K562 (cell line): ENCODE data around the gene CMTM4. TPM values are rescaled to one million over a fixed set of nuclear protein-coding genes. Genes with fewer than 3 reads are reported as not detected.

Source experiments
- CHCHD3 ChIP-seq: fragments of 250-450 bp; sonication (Bioruptor Pico); IDR thresholded peaks from 2 replicates; pipeline ENCODE4 v2.1.2; 2022; ENCODE audit warnings: mild to moderate bottlenecking
- GTF2F1 ChIP-seq: IDR thresholded peaks from 2 replicates; pipeline ENCODE4 v1.6.1; 2011; ENCODE audit warnings: low read depth, low read length, improper control_type of control experiment
- KAT8 ChIP-seq: fragments of 450-650 bp; IDR thresholded peaks from 2 replicates; pipeline ENCODE4 v1.6.1; 2016; ENCODE audit warnings: low read depth, mild to moderate bottlenecking
- NBN ChIP-seq: fragments of 450-650 bp; IDR thresholded peaks from 2 replicates; pipeline ENCODE4 v1.6.1; 2016; ENCODE audit warnings: low read depth, mild to moderate bottlenecking
- POLR3G ChIP-seq: IDR thresholded peaks from 2 replicates; pipeline ENCODE4 v1.6.1; 2011; ENCODE audit not compliant: insufficient read length, insufficient replicate concordance; ENCODE audit errors: extremely low read depth
- PYGO2 ChIP-seq: fragments of 450-650 bp; IDR thresholded peaks from 2 replicates; pipeline ENCODE4 v1.6.1; 2016; ENCODE audit warnings: mild to moderate bottlenecking, missing genetic modification characterization, moderate library complexity, missing compliant biosample characterization
- SNRNP70 ChIP-seq: fragments of 200-400 bp; formaldehyde crosslinking; optimal IDR thresholded peaks from 2 replicates; pipeline ENCODE3; 2017; ENCODE audit warnings: low read depth, low read length
- TAL1 ChIP-seq: fragments of 450-650 bp; IDR thresholded peaks from 2 replicates; pipeline ENCODE4 v1.6.1; 2016; ENCODE audit warnings: mild to moderate bottlenecking
- TCFL5 ChIP-seq: fragments of 250-450 bp; sonication (Bioruptor Pico); conservative IDR thresholded peaks from 2 replicates; pipeline ENCODE4 v1.6.1; 2021; ENCODE audit warnings: mild to moderate bottlenecking, moderate library complexity, matching md5 sums
- YY1 ChIP-seq, 3 experiments: IDR thresholded peaks; 2 replicates each; pipeline ENCODE4 v1.6.1; 2011; ENCODE audit warnings: low read length in 2 of 3, mild to moderate bottlenecking in 2 of 3, moderate library complexity in 2 of 3, borderline replicate concordance in 1 of 3, control low read depth in 1 of 3, low read depth in 1 of 3; ENCODE audit not compliant: insufficient read depth in 3 of 3, insufficient replicate concordance in 2 of 3, control insufficient read depth in 1 of 3, insufficient read length in 1 of 3; ENCODE audit errors: extremely low read depth in 1 of 3
- ZBTB17 ChIP-seq: fragments of 450-650 bp; formaldehyde crosslinking; IDR thresholded peaks from 2 replicates; pipeline ENCODE4 v1.4.0; 2020; ENCODE audit warnings: mild to moderate bottlenecking
- ZFX ChIP-seq: sonication (generic); formaldehyde crosslinking; IDR thresholded peaks from 2 replicates; pipeline ENCODE4 v1.8.0; 2022; ENCODE audit warnings: mild to moderate bottlenecking, missing genetic modification reagents, moderate library complexity
- ZNF212 ChIP-seq: fragments of 450-650 bp; formaldehyde crosslinking; IDR thresholded peaks from 2 replicates; pipeline ENCODE4 v1.4.0; 2020; ENCODE audit warnings: mild to moderate bottlenecking
- ZNF778 ChIP-seq: fragments of 450-650 bp; formaldehyde crosslinking; IDR thresholded peaks from 2 replicates; pipeline ENCODE4 v1.4.0; 2020; ENCODE audit warnings: mild to moderate bottlenecking, moderate library complexity
- polyA plus RNA-seq, 8 experiments: library from polyadenylated mRNA; depleted of rRNA in 4 of 8; stranded (reverse) in 5 of 8; unstranded in 3 of 8; fragments of >200 nt; fragmentation: Nextera tagmentation in 2 of 8; fragmentation: Illumina TruSeq in 1 of 8; extraction: Ambion mirVana in 2 of 8; extraction: Trizol in 1 of 8; gene quantifications; 2 replicates each; pipeline versions ENCODE4 v1.2.1 to v1.2.3, GENCODE V29; 2011 to 2014; ENCODE audit warnings: inconsistent platforms in 1 of 8, missing spikeins in 1 of 8
- total RNA-seq, 7 experiments: library from RNA; depleted of rRNA in 6 of 7; stranded (reverse); fragments of >200 nt in 6 of 7; fragmentation: Illumina TruSeq in 2 of 7; extraction: Trizol in 2 of 7; gene quantifications; 2 replicates each; pipeline versions ENCODE4 v1.2.1 to v1.2.3, GENCODE V29; 2011 to 2021; ENCODE audit warnings: low replicate concordance in 1 of 7
- TF ChIP-seq, protein P1 (sequence below), 2 experiments: fragments of 450-650 bp in 1 of 2; sonication (generic) in 1 of 2; formaldehyde crosslinking; conservative IDR thresholded peaks; 2 replicates each; pipeline versions ENCODE4 v1.4.0 to v1.8.1; 2020 to 2022; ENCODE audit warnings: mild to moderate bottlenecking in 1 of 2, missing genetic modification reagents in 1 of 2
- TF ChIP-seq, protein P2 (sequence below): fragments of 150-350 bp; conservative IDR thresholded peaks from 2 replicates; pipeline ENCODE4 v1.6.1; 2014; ENCODE audit warnings: low read length
- TF ChIP-seq, protein P3 (sequence below), 3 experiments: IDR thresholded peaks in 2 of 3; conservative IDR thresholded peaks in 1 of 3; 2 replicates each; pipeline ENCODE4 v1.5.1; 2011 to 2012; ENCODE audit warnings: low read length in 3 of 3, mild to moderate bottlenecking in 3 of 3, control low read depth in 2 of 3, improper control_type of control experiment in 1 of 3, inconsistent platforms in 1 of 3, low read depth in 1 of 3, mixed read lengths in 1 of 3, moderate library complexity in 1 of 3; ENCODE audit not compliant: insufficient read depth in 2 of 3
- TF ChIP-seq, protein P4 (sequence below), 2 experiments: fragments of 450-650 bp; IDR thresholded peaks; 2 replicates each; pipeline ENCODE4 v1.6.1; 2016
- TF ChIP-seq, protein P5 (sequence below): fragments of 250-450 bp; sonication (Bioruptor Pico); IDR thresholded peaks from 2 replicates; pipeline ENCODE4 v1.5.0; 2021

The CMTM4 gene
- total and polyA plus RNA-seq, 9 of the 15 experiments (the other 6 are each of a cell fraction or from before 2014, with no cell fraction given), result 2.0 to 21.3 (median 12.5) TPM

DNA sequence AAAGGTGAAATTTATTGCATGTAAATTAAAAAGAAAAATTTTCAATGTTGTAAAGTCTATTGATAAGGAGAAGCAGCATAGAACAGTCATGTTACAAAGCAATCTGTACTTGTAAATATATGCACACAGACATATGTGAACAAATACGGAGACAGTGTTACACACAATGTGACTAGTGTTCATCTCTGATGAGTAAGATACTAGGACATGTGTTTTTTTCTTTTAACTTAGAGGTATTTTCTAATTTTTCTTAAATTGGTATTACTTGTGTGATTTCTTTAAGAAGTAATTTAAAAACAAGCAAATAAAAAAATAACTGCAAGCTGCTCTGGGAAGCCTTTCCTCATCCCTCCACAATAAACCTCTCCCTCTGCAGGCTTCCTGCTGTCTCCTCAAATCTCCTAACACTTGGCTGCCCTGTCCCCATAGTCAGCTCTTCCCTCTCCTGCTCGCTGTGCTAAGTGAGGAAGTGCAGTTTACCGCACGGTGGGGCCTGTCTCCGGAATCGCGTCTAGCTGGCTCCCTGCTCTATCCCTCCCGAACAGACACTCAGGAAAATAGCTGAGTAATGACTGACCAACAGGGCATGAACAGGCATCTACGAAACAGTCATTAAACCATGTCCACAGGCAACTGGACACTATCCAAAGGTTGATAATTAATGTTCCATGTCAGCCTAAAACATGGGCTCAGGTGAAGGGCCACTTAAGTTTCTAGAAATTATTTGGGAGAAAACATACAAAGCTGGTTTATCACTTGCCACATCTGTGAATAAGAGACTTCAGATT is 35.9 kb downstream of the CMTM4 start (continued):
- TF ChIP-seq, protein P1, sequence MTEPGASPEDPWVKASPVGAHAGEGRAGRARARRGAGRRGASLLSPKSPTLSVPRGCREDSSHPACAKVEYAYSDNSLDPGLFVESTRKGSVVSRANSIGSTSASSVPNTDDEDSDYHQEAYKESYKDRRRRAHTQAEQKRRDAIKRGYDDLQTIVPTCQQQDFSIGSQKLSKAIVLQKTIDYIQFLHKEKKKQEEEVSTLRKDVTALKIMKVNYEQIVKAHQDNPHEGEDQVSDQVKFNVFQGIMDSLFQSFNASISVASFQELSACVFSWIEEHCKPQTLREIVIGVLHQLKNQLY (CRISPR knock-in tag; conservative IDR thresholded peaks at IDR 0.05), result no peak
- TF ChIP-seq CHCHD3 (CRISPR knock-in tag) (no peak), TCFL5 (CRISPR knock-in tag) (no peak), ZBTB17 (CRISPR knock-in tag) (no peak), GTF2F1 (no peak), KAT8 (no peak), ZFX (no peak), YY1 (IDR thresholded peaks at IDR 0.05; ENCODE audit: borderline replicate concordance in 1 of 3, control insufficient read depth in 1 of 3, extremely low read depth in 1 of 3, insufficient read depth in 3 of 3, insufficient read length in 1 of 3, insufficient replicate concordance in 2 of 3, low read depth in 1 of 3, low read length in 2 of 3) (peak in 1 of 3 experiments; percentile 47), ZNF212 (CRISPR knock-in tag) (no peak), SNRNP70 (no peak), POLR3G (no peak), NBN (peak; percentile 82; the same call in 1 of the 2 replicates), TAL1 (peak; percentile 65), PYGO2 (no peak), ZNF778 (no peak)
- TF ChIP-seq, protein P2, sequence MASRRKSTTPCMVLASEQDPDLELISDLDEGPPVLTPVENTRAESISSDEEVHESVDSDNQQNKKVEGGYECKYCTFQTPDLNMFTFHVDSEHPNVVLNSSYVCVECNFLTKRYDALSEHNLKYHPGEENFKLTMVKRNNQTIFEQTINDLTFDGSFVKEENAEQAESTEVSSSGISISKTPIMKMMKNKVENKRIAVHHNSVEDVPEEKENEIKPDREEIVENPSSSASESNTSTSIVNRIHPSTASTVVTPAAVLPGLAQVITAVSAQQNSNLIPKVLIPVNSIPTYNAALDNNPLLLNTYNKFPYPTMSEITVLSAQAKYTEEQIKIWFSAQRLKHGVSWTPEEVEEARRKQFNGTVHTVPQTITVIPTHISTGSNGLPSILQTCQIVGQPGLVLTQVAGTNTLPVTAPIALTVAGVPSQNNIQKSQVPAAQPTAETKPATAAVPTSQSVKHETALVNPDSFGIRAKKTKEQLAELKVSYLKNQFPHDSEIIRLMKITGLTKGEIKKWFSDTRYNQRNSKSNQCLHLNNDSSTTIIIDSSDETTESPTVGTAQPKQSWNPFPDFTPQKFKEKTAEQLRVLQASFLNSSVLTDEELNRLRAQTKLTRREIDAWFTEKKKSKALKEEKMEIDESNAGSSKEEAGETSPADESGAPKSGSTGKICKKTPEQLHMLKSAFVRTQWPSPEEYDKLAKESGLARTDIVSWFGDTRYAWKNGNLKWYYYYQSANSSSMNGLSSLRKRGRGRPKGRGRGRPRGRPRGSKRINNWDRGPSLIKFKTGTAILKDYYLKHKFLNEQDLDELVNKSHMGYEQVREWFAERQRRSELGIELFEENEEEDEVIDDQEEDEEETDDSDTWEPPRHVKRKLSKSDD, result no peak
- TF ChIP-seq, protein P3, sequence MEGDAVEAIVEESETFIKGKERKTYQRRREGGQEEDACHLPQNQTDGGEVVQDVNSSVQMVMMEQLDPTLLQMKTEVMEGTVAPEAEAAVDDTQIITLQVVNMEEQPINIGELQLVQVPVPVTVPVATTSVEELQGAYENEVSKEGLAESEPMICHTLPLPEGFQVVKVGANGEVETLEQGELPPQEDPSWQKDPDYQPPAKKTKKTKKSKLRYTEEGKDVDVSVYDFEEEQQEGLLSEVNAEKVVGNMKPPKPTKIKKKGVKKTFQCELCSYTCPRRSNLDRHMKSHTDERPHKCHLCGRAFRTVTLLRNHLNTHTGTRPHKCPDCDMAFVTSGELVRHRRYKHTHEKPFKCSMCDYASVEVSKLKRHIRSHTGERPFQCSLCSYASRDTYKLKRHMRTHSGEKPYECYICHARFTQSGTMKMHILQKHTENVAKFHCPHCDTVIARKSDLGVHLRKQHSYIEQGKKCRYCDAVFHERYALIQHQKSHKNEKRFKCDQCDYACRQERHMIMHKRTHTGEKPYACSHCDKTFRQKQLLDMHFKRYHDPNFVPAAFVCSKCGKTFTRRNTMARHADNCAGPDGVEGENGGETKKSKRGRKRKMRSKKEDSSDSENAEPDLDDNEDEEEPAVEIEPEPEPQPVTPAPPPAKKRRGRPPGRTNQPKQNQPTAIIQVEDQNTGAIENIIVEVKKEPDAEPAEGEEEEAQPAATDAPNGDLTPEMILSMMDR (IDR thresholded peaks at IDR 0.05 in 2 of 3, conservative IDR thresholded peaks at IDR 0.05 in 1 of 3; ENCODE audit: insufficient read depth in 2 of 3, low read depth in 1 of 3, low read length in 3 of 3), result peak; percentile 48 to 58 (median 54)
- TF ChIP-seq, protein P4, sequence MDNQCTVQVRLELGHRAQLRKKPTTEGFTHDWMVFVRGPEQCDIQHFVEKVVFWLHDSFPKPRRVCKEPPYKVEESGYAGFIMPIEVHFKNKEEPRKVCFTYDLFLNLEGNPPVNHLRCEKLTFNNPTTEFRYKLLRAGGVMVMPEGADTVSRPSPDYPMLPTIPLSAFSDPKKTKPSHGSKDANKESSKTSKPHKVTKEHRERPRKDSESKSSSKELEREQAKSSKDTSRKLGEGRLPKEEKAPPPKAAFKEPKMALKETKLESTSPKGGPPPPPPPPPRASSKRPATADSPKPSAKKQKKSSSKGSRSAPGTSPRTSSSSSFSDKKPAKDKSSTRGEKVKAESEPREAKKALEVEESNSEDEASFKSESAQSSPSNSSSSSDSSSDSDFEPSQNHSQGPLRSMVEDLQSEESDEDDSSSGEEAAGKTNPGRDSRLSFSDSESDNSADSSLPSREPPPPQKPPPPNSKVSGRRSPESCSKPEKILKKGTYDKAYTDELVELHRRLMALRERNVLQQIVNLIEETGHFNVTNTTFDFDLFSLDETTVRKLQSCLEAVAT (IDR thresholded peaks at IDR 0.05), result peak in 1 of 2 experiments; percentile 67; a peak in 1 of 4 replicates
- TF ChIP-seq, protein P5, sequence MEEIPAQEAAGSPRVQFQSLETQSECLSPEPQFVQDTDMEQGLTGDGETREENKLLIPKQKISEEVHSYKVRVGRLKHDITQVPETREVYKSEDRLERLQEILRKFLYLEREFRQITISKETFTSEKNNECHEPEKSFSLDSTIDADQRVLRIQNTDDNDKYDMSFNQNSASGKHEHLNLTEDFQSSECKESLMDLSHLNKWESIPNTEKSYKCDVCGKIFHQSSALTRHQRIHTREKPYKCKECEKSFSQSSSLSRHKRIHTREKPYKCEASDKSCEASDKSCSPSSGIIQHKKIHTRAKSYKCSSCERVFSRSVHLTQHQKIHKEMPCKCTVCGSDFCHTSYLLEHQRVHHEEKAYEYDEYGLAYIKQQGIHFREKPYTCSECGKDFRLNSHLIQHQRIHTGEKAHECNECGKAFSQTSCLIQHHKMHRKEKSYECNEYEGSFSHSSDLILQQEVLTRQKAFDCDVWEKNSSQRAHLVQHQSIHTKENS (CRISPR knock-in tag), result no peak
